GM12878 (cell line): ENCODE results near the gene SORCS2. TPM values are rescaled to one million over a fixed set of nuclear protein-coding genes. Genes with fewer than 3 reads are reported as not detected.
A peak's percentile ranks its signal among the peaks of the same experiment; 100 is the strongest.

Source experiments
- CEBPB ChIP-seq, 2 experiments: fragments of 150-350 bp in 1 of 2; IDR thresholded peaks; 2 replicates each; pipeline ENCODE4 v1.6.1; 2012 to 2014; ENCODE audit warnings: low read depth in 2 of 2, low read length in 2 of 2, borderline replicate concordance in 1 of 2, inconsistent platforms in 1 of 2
- EED ChIP-seq: sonication (generic); IDR thresholded peaks from 2 replicates; pipeline ENCODE4 v1.6.1; 2016; ENCODE audit warnings: antibody characterized with exemption, low read depth
- LARP7 ChIP-seq: fragments of 450-650 bp; IDR thresholded peaks from 2 replicates; pipeline ENCODE4 v1.6.1; 2017; ENCODE audit warnings: mild to moderate bottlenecking
- MTA3 ChIP-seq: IDR thresholded peaks from 2 replicates; pipeline ENCODE4 v1.6.1; 2012; ENCODE audit warnings: low read length, inconsistent platforms, borderline replicate concordance
- MYB ChIP-seq: fragments of 150-350 bp; IDR thresholded peaks from 2 replicates; pipeline ENCODE4 v1.6.1; 2014; ENCODE audit warnings: mild to moderate bottlenecking, low read depth, low read length, borderline replicate concordance
- NFYB ChIP-seq: IDR thresholded peaks from 2 replicates; pipeline ENCODE4 v1.6.1; 2011; ENCODE audit warnings: low read depth, mild to moderate bottlenecking, low read length, improper control_type of control experiment, moderate library complexity; ENCODE audit not compliant: insufficient read depth
- PAX8 ChIP-seq: fragments of 450-650 bp; IDR thresholded peaks from 2 replicates; pipeline ENCODE4 v1.6.1; 2017; ENCODE audit warnings: mild to moderate bottlenecking, moderate library complexity
- RB1 ChIP-seq: fragments of 450-650 bp; formaldehyde crosslinking; IDR thresholded peaks from 2 replicates; pipeline ENCODE4 v1.6.1; 2017; ENCODE audit warnings: mild to moderate bottlenecking, borderline replicate concordance
- SREBF2 ChIP-seq: IDR thresholded peaks from 2 replicates; pipeline ENCODE4 v1.6.1; 2012; ENCODE audit warnings: mild to moderate bottlenecking, low read length
- polyA plus RNA-seq, 11 experiments: library from polyadenylated mRNA; depleted of rRNA in 4 of 11; unstranded in 6 of 11; stranded (reverse) in 5 of 11; fragments of >200 nt; fragmentation: Nextera tagmentation in 4 of 11; fragmentation: Illumina TruSeq in 1 of 11; extraction: Ambion mirVana in 4 of 11; extraction: Trizol in 1 of 11; gene quantifications; 1 replicate in 1 of 11; 2 replicates in 10 of 11; pipeline versions ENCODE4 v1.2.1 to v1.2.3, GENCODE V29; 2011 to 2016; ENCODE audit warnings: inconsistent platforms in 2 of 11, missing spikeins in 2 of 11, low read depth in 1 of 11
- total RNA-seq, 4 experiments: library from RNA; depleted of rRNA in 3 of 4; stranded (reverse); fragments of >200 nt in 3 of 4; fragmentation: Illumina TruSeq in 1 of 4; extraction: Trizol in 1 of 4; gene quantifications; 2 replicates each; pipeline versions ENCODE4 v1.2.1 to v1.2.3, GENCODE V29; 2013 to 2021
- TF ChIP-seq, protein P1 (sequence below), 3 experiments: IDR thresholded peaks in 2 of 3; conservative IDR thresholded peaks in 1 of 3; 2 replicates each; pipeline ENCODE4 v1.5.1; 2011; ENCODE audit warnings: low read depth in 3 of 3, low read length in 3 of 3, mild to moderate bottlenecking in 3 of 3, control low read depth in 2 of 3, moderate library complexity in 2 of 3, inconsistent platforms in 1 of 3, mixed read lengths in 1 of 3; ENCODE audit not compliant: control insufficient read depth in 2 of 3, insufficient read depth in 1 of 3; ENCODE audit errors: extremely low read depth in 1 of 3
- TF ChIP-seq, protein P2 (sequence below): fragments of 450-650 bp; conservative IDR thresholded peaks from 2 replicates; pipeline ENCODE4 v1.6.1; 2017; ENCODE audit warnings: mild to moderate bottlenecking, moderate library complexity
- TF ChIP-seq, protein P3 (sequence below): fragments of 450-650 bp; IDR thresholded peaks from 2 replicates; pipeline ENCODE4 v1.6.1; 2017; ENCODE audit warnings: antibody characterized with exemption, mild to moderate bottlenecking, moderate library complexity
- TF ChIP-seq, protein P4 (sequence below): IDR thresholded peaks from 2 replicates; pipeline ENCODE4 v1.6.1; 2012; ENCODE audit warnings: low read depth, low read length, improper control_type of control experiment
- TF ChIP-seq, protein P5 (sequence below): fragments of 450-650 bp; IDR thresholded peaks from 2 replicates; pipeline ENCODE4 v1.6.1; 2018; ENCODE audit warnings: mild to moderate bottlenecking, low read depth, moderate library complexity; ENCODE audit not compliant: partially characterized antibody
- TF ChIP-seq, protein P6 (sequence below): fragments of 450-650 bp; IDR thresholded peaks from 2 replicates; pipeline ENCODE4 v1.6.1; 2014; ENCODE audit warnings: mild to moderate bottlenecking
- TF ChIP-seq, protein P7 (sequence below): fragments of 450-650 bp; IDR thresholded peaks from 2 replicates; pipeline ENCODE4 v1.6.1; 2016; ENCODE audit warnings: mild to moderate bottlenecking

Gene SORCS2
- total and polyA plus RNA-seq, 10 of the 15 experiments (the other 5 are each of a cell fraction or from before 2014, with no cell fraction given), result 0.01 to 0.15 (median 0.05) TPM; not detected in 5

DNA sequence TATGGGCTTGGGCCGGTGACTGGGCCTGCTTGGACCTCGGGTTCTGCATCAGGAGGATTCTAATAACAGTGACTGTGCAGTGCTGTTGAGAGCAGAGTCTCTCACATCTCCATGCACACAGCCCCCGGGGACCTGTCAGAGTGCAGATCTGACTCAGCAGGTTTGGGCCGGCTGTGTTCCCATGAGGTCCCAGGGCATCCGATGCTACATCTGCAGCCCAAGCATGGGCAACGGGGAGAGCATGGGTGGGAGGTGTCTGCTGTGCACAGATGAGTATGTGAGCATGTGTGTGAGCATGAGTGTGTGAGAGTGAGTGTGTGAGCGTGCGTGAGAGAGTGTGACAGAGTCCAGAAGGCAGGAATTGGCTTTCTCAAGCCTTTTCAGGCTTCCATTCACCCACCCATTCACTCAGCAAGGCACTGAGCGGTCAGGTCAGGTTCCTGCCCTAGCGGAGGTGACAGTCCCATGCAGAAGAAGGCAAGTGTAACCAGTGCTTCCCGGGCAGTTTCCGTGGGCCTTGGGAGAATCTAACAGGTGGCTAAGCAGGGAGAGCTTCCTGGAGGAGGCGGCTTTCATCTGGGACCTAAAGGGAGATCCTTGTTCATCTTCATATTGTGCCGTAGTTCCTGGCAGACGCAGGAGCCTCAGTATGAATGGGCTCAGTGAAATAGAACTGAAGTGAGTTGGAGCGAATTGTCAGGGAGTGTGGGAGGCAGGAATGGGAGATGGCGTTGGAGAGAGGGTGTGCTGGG, 62.6 kb downstream of the SORCS2 start (continued):
- TF ChIP-seq, protein P1, sequence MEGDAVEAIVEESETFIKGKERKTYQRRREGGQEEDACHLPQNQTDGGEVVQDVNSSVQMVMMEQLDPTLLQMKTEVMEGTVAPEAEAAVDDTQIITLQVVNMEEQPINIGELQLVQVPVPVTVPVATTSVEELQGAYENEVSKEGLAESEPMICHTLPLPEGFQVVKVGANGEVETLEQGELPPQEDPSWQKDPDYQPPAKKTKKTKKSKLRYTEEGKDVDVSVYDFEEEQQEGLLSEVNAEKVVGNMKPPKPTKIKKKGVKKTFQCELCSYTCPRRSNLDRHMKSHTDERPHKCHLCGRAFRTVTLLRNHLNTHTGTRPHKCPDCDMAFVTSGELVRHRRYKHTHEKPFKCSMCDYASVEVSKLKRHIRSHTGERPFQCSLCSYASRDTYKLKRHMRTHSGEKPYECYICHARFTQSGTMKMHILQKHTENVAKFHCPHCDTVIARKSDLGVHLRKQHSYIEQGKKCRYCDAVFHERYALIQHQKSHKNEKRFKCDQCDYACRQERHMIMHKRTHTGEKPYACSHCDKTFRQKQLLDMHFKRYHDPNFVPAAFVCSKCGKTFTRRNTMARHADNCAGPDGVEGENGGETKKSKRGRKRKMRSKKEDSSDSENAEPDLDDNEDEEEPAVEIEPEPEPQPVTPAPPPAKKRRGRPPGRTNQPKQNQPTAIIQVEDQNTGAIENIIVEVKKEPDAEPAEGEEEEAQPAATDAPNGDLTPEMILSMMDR (IDR thresholded peaks at IDR 0.05 in 2 of 3, conservative IDR thresholded peaks at IDR 0.05 in 1 of 3; ENCODE audit: control insufficient read depth in 2 of 3, extremely low read depth in 1 of 3, insufficient read depth in 1 of 3, low read depth in 3 of 3, low read length in 3 of 3), result no peak
- TF ChIP-seq SREBF2 (no peak), EED (peak; percentile 46; the same call in 1 of the 2 replicates), NFYB (no peak), MYB (no peak), PAX8 (no peak), MTA3 (no peak), RB1 (no peak), CEBPB (IDR thresholded peaks at IDR 0.05; ENCODE audit: borderline replicate concordance in 1 of 2, low read depth in 2 of 2, low read length in 2 of 2) (no peak), LARP7 (no peak)
- TF ChIP-seq, protein P2, sequence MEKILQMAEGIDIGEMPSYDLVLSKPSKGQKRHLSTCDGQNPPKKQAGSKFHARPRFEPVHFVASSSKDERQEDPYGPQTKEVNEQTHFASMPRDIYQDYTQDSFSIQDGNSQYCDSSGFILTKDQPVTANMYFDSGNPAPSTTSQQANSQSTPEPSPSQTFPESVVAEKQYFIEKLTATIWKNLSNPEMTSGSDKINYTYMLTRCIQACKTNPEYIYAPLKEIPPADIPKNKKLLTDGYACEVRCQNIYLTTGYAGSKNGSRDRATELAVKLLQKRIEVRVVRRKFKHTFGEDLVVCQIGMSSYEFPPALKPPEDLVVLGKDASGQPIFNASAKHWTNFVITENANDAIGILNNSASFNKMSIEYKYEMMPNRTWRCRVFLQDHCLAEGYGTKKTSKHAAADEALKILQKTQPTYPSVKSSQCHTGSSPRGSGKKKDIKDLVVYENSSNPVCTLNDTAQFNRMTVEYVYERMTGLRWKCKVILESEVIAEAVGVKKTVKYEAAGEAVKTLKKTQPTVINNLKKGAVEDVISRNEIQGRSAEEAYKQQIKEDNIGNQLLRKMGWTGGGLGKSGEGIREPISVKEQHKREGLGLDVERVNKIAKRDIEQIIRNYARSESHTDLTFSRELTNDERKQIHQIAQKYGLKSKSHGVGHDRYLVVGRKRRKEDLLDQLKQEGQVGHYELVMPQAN, result no peak
- TF ChIP-seq, protein P3, sequence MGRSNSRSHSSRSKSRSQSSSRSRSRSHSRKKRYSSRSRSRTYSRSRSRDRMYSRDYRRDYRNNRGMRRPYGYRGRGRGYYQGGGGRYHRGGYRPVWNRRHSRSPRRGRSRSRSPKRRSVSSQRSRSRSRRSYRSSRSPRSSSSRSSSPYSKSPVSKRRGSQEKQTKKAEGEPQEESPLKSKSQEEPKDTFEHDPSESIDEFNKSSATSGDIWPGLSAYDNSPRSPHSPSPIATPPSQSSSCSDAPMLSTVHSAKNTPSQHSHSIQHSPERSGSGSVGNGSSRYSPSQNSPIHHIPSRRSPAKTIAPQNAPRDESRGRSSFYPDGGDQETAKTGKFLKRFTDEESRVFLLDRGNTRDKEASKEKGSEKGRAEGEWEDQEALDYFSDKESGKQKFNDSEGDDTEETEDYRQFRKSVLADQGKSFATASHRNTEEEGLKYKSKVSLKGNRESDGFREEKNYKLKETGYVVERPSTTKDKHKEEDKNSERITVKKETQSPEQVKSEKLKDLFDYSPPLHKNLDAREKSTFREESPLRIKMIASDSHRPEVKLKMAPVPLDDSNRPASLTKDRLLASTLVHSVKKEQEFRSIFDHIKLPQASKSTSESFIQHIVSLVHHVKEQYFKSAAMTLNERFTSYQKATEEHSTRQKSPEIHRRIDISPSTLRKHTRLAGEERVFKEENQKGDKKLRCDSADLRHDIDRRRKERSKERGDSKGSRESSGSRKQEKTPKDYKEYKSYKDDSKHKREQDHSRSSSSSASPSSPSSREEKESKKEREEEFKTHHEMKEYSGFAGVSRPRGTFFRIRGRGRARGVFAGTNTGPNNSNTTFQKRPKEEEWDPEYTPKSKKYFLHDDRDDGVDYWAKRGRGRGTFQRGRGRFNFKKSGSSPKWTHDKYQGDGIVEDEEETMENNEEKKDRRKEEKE, result no peak
- TF ChIP-seq, protein P4, sequence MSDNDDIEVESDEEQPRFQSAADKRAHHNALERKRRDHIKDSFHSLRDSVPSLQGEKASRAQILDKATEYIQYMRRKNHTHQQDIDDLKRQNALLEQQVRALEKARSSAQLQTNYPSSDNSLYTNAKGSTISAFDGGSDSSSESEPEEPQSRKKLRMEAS, result no peak
- TF ChIP-seq, protein P5, sequence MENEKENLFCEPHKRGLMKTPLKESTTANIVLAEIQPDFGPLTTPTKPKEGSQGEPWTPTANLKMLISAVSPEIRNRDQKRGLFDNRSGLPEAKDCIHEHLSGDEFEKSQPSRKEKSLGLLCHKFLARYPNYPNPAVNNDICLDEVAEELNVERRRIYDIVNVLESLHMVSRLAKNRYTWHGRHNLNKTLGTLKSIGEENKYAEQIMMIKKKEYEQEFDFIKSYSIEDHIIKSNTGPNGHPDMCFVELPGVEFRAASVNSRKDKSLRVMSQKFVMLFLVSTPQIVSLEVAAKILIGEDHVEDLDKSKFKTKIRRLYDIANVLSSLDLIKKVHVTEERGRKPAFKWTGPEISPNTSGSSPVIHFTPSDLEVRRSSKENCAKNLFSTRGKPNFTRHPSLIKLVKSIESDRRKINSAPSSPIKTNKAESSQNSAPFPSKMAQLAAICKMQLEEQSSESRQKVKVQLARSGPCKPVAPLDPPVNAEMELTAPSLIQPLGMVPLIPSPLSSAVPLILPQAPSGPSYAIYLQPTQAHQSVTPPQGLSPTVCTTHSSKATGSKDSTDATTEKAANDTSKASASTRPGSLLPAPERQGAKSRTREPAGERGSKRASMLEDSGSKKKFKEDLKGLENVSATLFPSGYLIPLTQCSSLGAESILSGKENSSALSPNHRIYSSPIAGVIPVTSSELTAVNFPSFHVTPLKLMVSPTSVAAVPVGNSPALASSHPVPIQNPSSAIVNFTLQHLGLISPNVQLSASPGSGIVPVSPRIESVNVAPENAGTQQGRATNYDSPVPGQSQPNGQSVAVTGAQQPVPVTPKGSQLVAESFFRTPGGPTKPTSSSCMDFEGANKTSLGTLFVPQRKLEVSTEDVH, result no peak
- TF ChIP-seq, protein P6, sequence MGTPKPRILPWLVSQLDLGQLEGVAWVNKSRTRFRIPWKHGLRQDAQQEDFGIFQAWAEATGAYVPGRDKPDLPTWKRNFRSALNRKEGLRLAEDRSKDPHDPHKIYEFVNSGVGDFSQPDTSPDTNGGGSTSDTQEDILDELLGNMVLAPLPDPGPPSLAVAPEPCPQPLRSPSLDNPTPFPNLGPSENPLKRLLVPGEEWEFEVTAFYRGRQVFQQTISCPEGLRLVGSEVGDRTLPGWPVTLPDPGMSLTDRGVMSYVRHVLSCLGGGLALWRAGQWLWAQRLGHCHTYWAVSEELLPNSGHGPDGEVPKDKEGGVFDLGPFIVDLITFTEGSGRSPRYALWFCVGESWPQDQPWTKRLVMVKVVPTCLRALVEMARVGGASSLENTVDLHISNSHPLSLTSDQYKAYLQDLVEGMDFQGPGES, result no peak
- TF ChIP-seq, protein P7, sequence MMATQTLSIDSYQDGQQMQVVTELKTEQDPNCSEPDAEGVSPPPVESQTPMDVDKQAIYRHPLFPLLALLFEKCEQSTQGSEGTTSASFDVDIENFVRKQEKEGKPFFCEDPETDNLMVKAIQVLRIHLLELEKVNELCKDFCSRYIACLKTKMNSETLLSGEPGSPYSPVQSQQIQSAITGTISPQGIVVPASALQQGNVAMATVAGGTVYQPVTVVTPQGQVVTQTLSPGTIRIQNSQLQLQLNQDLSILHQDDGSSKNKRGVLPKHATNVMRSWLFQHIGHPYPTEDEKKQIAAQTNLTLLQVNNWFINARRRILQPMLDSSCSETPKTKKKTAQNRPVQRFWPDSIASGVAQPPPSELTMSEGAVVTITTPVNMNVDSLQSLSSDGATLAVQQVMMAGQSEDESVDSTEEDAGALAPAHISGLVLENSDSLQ, result no peak
